AG09309 (cell line): ENCODE measurements around the gene SLC25A4.
A peak's percentile ranks its signal among the peaks of the same experiment; 100 is the strongest.

Source experiments
- DNase-seq: peaks from one replicate; pipeline ENCODE4 v3.0.0-alpha.2; 2010; ENCODE audit warnings: low read depth
- H3K4me3 ChIP-seq: 2 replicates; pipeline ENCODE4 v1.5.1; 2011; ENCODE audit warnings: mild to moderate bottlenecking, low read depth, low read length, moderate library complexity; ENCODE audit not compliant: control insufficient read depth
- CTCF ChIP-seq: IDR thresholded peaks from 2 replicates; pipeline ENCODE4 v1.5.1; 2011; ENCODE audit warnings: mild to moderate bottlenecking, low read depth, low read length, inconsistent platforms; ENCODE audit not compliant: insufficient read depth, control insufficient read depth; ENCODE audit errors: missing control alignments

The SLC25A4 gene

GRCh38 chr4:185127021-185127925 is 15.8 kb upstream of the SLC25A4 start:
- DNase-seq: no peak
- TF ChIP-seq CTCF: no peak
- H3K4me3 ChIP-seq: peak overlapping the region; percentile 58

- no peak for TF ChIP-seq CTCF
- DNase-seq: no peak
- peak overlapping the region; percentile 58 for H3K4me3 ChIP-seq
Observed at GRCh38 chr4:185128272-185129119, 14.6 kb upstream of the SLC25A4 start.

- peak; percentile 10 for DNase-seq
- no peak overlapping the region for H3K4me3 ChIP-seq
- peak; percentile 57 for TF ChIP-seq CTCF
Observed at GRCh38 chr4:185134307-185134869, 8.7 kb upstream of the SLC25A4 start.

- no peak overlapping the region for H3K4me3 ChIP-seq
- TF ChIP-seq CTCF: no peak
- DNase-seq: no peak
Observed at GRCh38 chr4:185137233-185137925, 5.7 kb upstream of the SLC25A4 start.

- no peak overlapping the region for H3K4me3 ChIP-seq
- no peak for TF ChIP-seq CTCF
- no peak for DNase-seq
Observed at GRCh38 chr4:185138161-185138560, 4.9 kb upstream of the SLC25A4 start.

- H3K4me3 ChIP-seq: no peak overlapping the region
- no peak for TF ChIP-seq CTCF
- no peak for DNase-seq
Observed at GRCh38 chr4:185139736-185140135, 3.3 kb upstream of the SLC25A4 start.
